GM12873 (cell line): ENCODE data around the gene PPP1R27.

ENCODE experiments used
- TF ChIP-seq, protein P1 (sequence below): IDR thresholded peaks from 2 replicates; pipeline ENCODE4 v1.5.1; 2012; ENCODE audit warnings: low read depth, mild to moderate bottlenecking, moderate library complexity, low read length, control low read depth; ENCODE audit not compliant: insufficient read depth; ENCODE audit errors: missing control alignments

PPP1R27 gene

DNA sequence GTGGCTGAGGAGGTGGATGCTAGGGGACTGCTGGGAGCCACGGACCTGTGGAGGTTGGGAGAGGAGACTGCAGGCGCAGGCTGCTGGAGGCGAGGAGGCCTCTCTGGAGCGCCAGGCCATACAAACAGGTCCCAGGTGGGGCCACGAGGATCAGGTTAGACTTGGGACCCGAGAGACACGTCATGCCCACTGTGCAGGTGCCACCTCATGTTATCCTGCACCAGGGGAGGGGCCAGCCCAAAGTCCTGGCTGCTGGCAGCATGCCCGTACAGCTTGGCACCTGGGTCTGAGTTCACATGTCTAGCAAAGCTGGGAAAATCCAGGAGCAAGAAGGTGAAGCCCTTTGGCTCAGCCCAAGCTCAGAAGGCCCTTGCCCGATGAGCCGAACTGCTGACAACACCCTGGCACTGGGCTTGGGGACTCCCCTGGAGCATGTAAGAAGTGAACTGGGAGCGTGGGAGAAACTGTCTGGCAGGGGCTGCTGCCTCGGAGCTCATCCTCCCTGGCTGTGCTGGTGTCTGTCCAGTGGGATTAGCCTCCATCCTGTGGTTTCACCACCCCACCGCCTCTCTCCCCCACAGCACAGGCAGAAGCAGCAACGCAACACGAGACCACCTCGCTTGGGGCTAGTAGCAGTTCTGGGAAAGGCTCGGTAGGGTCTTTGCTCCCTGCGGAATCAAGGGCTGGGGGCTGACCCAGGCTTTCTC lies 31.0 kb upstream of the PPP1R27 start:
- TF ChIP-seq, protein P1, sequence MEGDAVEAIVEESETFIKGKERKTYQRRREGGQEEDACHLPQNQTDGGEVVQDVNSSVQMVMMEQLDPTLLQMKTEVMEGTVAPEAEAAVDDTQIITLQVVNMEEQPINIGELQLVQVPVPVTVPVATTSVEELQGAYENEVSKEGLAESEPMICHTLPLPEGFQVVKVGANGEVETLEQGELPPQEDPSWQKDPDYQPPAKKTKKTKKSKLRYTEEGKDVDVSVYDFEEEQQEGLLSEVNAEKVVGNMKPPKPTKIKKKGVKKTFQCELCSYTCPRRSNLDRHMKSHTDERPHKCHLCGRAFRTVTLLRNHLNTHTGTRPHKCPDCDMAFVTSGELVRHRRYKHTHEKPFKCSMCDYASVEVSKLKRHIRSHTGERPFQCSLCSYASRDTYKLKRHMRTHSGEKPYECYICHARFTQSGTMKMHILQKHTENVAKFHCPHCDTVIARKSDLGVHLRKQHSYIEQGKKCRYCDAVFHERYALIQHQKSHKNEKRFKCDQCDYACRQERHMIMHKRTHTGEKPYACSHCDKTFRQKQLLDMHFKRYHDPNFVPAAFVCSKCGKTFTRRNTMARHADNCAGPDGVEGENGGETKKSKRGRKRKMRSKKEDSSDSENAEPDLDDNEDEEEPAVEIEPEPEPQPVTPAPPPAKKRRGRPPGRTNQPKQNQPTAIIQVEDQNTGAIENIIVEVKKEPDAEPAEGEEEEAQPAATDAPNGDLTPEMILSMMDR: no peak

DNA sequence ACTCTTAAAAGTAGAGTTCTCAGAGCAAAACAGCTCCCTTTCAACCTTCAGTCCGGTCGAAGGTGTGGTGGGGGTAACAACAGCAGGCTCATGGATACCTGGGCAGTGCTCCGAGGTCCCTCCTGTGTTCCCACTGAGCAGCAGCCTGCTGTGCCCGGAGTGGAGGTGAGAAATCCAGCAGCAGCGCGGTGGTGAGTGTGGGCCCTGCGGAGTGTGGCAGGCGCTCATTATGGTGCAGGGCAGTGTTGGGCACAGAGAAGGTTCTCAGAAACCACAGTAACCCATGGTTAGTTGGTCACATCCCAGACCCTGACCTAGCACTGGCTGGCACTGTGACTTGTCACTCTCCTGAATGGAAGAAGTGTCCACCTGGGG lies 30.5 kb upstream of the PPP1R27 start:
- TF ChIP-seq, protein P1: no peak

DNA sequence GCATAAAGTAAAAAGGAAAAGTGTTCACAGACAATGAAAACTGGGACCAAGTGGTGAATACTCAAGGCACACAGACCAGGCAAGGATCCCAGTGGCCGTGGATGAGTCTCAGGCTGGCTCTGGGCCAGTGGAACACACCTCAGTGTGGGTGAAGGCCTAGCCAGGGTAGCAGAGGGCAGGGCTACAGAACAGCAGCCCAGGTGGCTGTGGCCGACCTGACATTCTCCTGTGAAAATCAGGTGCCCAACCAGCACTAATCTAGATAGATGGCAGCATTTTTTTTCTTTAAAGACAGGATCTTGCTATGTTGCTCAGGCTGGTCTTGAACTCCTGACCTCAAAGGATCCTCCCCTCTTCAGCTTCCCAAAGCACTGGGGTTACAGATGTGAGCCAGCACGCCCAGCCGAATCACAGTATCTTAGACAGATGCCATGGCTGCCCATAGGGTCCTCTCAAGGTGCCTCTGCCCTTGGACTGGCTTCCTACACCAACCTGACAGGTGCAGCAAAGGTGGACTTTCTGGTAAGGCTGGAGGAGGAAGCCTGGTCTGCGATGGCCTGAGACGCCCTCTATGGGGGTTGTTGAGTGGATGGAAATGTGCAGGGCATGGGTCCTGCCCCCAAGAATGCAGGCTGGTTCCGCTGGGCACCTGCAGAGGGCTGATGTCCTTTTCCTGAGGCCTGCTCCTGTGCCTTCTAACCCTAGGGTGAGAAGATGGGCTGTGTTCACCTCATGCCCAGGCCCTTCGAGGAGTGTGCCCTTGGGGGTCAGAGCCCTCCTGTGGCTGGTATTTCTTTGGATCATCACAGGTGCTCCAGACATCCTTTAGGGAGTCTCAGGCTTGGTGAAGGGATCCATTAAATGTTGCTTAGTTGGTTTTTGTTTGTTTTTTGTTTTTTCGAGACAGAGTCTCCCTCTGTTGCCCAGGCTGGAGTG lies 29.3 kb upstream of the PPP1R27 start:
- TF ChIP-seq, protein P1: no peak

DNA sequence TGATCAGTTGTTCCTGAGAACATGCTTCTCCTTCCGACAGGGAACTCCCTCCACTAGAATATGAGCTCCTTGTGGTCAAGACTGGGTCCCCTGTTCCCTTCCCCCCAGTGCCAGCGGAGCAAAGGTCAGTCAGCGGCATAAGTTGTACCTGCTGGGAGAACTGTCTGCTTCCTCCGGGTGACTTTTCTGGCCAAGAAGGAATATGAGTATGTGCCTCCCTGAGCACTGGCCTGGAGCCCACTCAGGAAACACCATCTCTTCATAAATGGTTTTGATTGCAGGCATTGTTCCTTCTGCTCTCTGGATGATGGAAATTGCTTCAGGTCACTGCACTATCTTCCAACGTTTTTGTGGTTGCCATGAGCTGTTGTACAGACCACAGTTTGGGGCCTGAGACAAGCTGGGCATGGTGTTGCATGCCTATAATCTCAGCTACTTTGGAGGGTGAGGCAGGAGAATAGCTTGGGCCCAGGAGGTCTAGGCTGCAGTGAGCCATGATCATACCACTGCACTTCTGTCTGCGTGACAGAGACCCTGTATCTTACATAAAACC lies 28.3 kb upstream of the PPP1R27 start:
- TF ChIP-seq, protein P1: no peak

DNA sequence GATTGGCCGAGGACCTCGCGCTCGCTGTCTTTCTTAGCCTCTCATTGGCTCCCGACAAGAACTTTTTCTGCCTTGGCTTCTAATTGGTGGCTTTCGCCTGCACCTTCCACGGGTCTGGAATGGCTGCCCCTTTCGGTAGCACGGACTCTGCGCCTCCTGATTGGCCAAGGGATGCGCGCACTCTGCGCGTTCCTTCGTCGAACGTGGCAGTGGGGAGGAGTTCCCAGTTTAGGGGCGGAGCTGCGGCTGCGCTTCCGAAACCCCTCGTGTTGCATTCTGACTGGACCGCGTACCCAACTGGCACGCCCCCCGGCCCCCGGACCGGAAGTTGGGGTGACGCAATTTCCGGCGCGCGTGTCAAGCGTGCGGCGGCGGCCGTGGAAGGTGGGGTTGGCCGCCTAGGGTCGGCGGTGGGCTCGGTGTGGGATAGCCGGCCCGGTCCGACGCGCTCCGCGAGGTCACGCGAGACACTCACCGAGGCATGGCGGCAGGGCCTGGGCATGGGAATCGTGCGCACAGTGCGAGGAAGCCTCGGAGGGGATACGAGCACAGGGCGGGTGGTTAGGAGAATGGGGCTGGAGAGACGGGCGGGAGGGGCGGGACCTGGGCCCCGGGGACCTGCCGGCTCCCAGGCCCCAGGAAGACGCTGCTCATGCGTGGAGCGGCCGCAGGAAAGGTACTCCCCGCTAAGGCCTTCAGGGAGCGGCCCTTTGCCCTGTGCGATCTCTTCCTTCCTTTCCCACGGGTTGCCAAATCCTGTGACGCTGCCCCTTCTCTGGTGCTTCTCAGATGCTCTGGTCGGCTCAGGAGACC lies 26.1 kb upstream of the PPP1R27 start:
- TF ChIP-seq, protein P1: no peak

DNA sequence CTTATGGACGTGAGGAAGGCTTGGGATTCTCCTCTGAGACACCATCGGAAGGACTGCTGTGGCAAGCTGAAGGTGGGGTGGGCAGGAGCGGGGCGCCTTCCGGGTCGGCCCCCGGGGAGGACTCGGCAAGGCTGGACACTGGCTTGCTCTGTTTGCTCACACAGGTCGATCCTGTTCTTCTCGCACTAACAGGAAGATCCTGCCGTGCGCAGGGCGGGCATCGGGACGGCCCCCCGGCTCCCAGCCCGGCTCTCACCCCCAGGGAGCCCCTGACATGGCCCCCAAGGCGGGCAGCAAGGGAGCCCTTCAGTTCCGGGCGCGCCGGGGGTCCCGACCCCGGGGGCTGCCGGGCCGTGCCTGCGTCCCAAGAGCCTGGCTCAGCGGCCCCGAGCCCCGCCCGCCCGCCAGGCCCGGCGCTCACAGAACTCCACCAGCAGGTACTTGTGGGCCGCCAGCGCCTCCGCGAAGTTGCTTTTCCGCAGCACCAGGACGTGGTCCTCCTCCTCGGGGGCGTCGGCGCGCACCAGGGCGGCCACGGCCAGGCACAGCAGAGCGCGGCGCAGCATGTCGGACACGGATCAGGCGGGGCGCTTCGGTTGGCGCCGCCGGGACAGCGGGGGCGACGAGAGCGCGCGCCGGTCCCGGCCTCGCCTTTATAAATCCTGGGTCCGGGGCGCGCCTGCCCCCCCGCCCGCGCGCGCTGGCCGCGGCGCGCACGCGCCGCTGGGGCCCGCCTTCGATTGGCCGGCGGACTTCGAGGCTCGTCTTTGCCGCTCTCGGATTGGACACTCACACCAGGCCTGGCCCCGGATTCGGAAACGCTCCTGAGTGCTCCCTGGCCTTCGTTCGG lies 25.3 kb upstream of the PPP1R27 start, which contains the start of gene P4HB:
Gene P4HB, minus strand, starts transcription at position 630 of the 850 bp plus-strand sequence. Its CDS starts 64 bp downstream, at position 566.
- TF ChIP-seq, protein P1: no peak
